ENCODE measurements around the gene CUL2. TPM values are rescaled to one million over a fixed set of nuclear protein-coding genes. Genes with fewer than 3 reads are reported as not detected.

CUL2 gene
- total and polyA plus RNA-seq, 10 of the 15 experiments (the other 5 are each of a cell fraction or from before 2014, with no cell fraction given) = 11.9 to 56.5 (median 33.2) TPM

GRCh38 chr10:35058134-35058533 is 32.0 kb downstream of the CUL2 start:
- FAIRE-seq (no peak), DNase-seq (ENCODE audit: low read depth, low spot score) (peak; percentile 20), ATAC-seq (peak; percentile 68)
- no peaks in the 10 kb centered on the region for H3K79me2 ChIP-seq (ENCODE audit: control insufficient read depth, insufficient read depth, low read length)
- no peak overlapping the region for H3K27ac ChIP-seq (ENCODE audit: control insufficient read depth, insufficient read depth)
- H3K9me3 ChIP-seq (replicated peaks; ENCODE audit: control insufficient read depth, insufficient read depth, low read length) = no peaks in the 10 kb centered on the region
- POLR2A ChIA-PET = interaction anchor here (0.5 kb wide), 1 partner anchor 958 kb away, joined by 4 read pairs; no protein-coding TSS in a partner anchor
- SMC1A ChIA-PET (ENCODE audit: uncharacterized antibody, unreplicated experiment) = no interaction called here
- no peak overlapping the region for H3K9ac ChIP-seq (ENCODE audit: control insufficient read depth, insufficient read depth, low read length)
- no peaks in the 10 kb centered on the region for H3K27me3 ChIP-seq (replicated peaks in 1 of 2; ENCODE audit: control insufficient read depth in 2 of 2, insufficient read depth in 2 of 2, low read length in 1 of 2)
- no peak overlapping the region for H3K4me3 ChIP-seq
- intact Hi-C loops (cut with micrococcal nuclease; ENCODE audit: unreplicated experiment) (no loop called here), in situ Hi-C loops (cut with MboI) (no loop called here)
- BruUV-seq (replicated peaks) = no TSS peak
- H4K20me1 ChIP-seq (ENCODE audit: control insufficient read depth, insufficient read depth) = no peaks in the 10 kb centered on the region
- no peak overlapping the region for H3K4me2 ChIP-seq (ENCODE audit: control insufficient read depth, insufficient read depth)
- TF ChIP-seq RUNX3 (IDR thresholded peaks at IDR 0.05; ENCODE audit: low read length) (peak; percentile 22; the same call in 1 of the 2 replicates), MAX (IDR thresholded peaks at IDR 0.05; ENCODE audit: low read depth, low read length) (no peak)
- H3K36me3 ChIP-seq (ENCODE audit: control insufficient read depth in 2 of 2, insufficient read depth in 2 of 2, low read length in 1 of 2) = peaks cover 0 to 25% of the 10 kb centered on the region in 2 experiments; a peak in 2 of 4 replicates
- RAD21 ChIA-PET (ENCODE audit: unreplicated experiment) = no interaction called here
- no peaks in the 10 kb centered on the region for H3K4me1 ChIP-seq (ENCODE audit: control insufficient read depth, insufficient read depth, low read length)
- WGBS (ENCODE audit: insufficient coverage, insufficient replicate concordance, low lambda C conversion rate, missing lambda C conversion rate) = 2% methylated on average over 6 of the region's 6 CpGs
- CTCF ChIA-PET = no interaction called here
- no peak overlapping the region for H2AFZ ChIP-seq (ENCODE audit: control insufficient read depth, low read depth, low read length)

- no peaks in the 10 kb centered on the region for H3K79me2 ChIP-seq (ENCODE audit: control insufficient read depth, insufficient read depth, low read length)
- no peak overlapping the region for H3K4me2 ChIP-seq (ENCODE audit: control insufficient read depth, insufficient read depth)
- H3K9ac ChIP-seq (ENCODE audit: control insufficient read depth, insufficient read depth, low read length) = no peak overlapping the region
- POLR2A ChIA-PET = no interaction called here
- 98% methylated on average over 5 of the region's 5 CpGs for WGBS (ENCODE audit: insufficient coverage, insufficient replicate concordance, low lambda C conversion rate, missing lambda C conversion rate)
- no peak for FAIRE-seq
- RAD21 ChIA-PET (ENCODE audit: unreplicated experiment) = no interaction called here
- no peaks in the 10 kb centered on the region for H3K4me1 ChIP-seq (ENCODE audit: control insufficient read depth, insufficient read depth, low read length)
- TF ChIP-seq SUZ12 (IDR thresholded peaks at IDR 0.05; ENCODE audit: unreplicated experiment) = no peak
- TF ChIP-seq RFX5 (IDR thresholded peaks at IDR 0.05; ENCODE audit: low read depth, low read length) = no peak
- no peak for TF ChIP-seq SIX5 (IDR thresholded peaks at IDR 0.05; ENCODE audit: low read depth, low read length, severe bottlenecking)
- H3K27ac ChIP-seq (ENCODE audit: control insufficient read depth, insufficient read depth) = no peak overlapping the region
- H2AFZ ChIP-seq (ENCODE audit: control insufficient read depth, low read depth, low read length) = no peak overlapping the region
- no peaks in the 10 kb centered on the region for H3K9me3 ChIP-seq (replicated peaks; ENCODE audit: control insufficient read depth, insufficient read depth, low read length)
- DNase-seq (ENCODE audit: low read depth, low spot score) = no peak
- in situ Hi-C loops (cut with MboI) (no loop called here), intact Hi-C loops (cut with micrococcal nuclease; ENCODE audit: unreplicated experiment) (no loop called here)
- SMC1A ChIA-PET (ENCODE audit: uncharacterized antibody, unreplicated experiment) = interaction anchor here (1.0 kb wide), 1 partner anchor 13 kb away, joined by 4 read pairs; no protein-coding TSS in a partner anchor
- no peaks in the 10 kb centered on the region for H4K20me1 ChIP-seq (ENCODE audit: control insufficient read depth, insufficient read depth)
- BruUV-seq (replicated peaks) = TSS peak; percentile 32
- peaks cover 0 to 18% of the 10 kb centered on the region in 2 experiments; a peak in 2 of 4 replicates for H3K36me3 ChIP-seq (ENCODE audit: control insufficient read depth in 2 of 2, insufficient read depth in 2 of 2, low read length in 1 of 2)
- no peak for ATAC-seq
- CTCF ChIA-PET = interaction anchor here (0.7 kb wide), 1 partner anchor 62 kb away, joined by 4 read pairs; no protein-coding TSS in a partner anchor
- H3K4me3 ChIP-seq = no peak overlapping the region
- no peaks in the 10 kb centered on the region for H3K27me3 ChIP-seq (replicated peaks in 1 of 2; ENCODE audit: control insufficient read depth in 2 of 2, insufficient read depth in 2 of 2, low read length in 1 of 2)
Measured at GRCh38 chr10:35056686-35057085, 33.5 kb downstream of the CUL2 start.

All from GM12878 (cell line).